Measurements from ENCODE around the gene KCTD21. TPM values are rescaled to one million over a fixed set of nuclear protein-coding genes. Genes with fewer than 3 reads are reported as not detected.
"Not testable (repeated sequence)": the region's sequence is repeated elsewhere in the genome, so short reads cannot be mapped to it uniquely, and the experiment has no call there.

The KCTD21 gene
- total RNA-seq, 4 donors from 2014 or later, result 9.6 to 21.5 (median 13.7) TPM

DNA sequence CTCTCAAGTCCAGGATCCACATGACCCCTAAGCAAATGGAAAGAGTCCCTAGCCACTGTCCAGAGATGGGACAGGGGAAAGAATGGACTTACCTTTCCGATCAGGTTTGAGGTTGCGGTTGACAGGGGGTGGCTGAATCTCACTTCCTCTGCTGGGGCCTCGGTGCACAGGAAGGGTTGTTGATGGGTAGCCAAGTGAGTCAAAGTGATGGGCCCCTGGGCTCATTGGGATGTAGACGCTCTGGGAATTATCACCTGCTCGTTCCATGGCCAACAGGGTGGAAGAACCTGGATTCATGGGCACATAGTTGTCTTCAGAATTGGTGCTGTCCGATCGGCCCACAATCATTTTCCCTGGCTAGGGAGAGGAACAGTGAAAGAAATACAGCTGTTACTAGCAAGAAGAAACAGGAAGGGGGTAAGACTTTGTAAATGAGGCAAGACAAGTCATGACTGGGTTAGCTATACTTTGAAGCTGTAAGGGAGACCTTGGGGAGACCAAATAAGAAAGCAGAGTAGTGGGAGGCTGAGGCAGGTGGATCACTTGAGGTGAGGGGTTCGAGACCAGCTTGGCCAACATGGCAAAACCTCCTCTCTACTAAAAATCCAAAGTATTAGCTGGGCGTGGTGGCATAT is 35.0 kb upstream of the KCTD21 start:
- DNase-seq (ENCODE audit: low spot score) (no peak), ATAC-seq (ENCODE audit: low FRiP score) (no peak)
- TF ChIP-seq, protein P1, sequence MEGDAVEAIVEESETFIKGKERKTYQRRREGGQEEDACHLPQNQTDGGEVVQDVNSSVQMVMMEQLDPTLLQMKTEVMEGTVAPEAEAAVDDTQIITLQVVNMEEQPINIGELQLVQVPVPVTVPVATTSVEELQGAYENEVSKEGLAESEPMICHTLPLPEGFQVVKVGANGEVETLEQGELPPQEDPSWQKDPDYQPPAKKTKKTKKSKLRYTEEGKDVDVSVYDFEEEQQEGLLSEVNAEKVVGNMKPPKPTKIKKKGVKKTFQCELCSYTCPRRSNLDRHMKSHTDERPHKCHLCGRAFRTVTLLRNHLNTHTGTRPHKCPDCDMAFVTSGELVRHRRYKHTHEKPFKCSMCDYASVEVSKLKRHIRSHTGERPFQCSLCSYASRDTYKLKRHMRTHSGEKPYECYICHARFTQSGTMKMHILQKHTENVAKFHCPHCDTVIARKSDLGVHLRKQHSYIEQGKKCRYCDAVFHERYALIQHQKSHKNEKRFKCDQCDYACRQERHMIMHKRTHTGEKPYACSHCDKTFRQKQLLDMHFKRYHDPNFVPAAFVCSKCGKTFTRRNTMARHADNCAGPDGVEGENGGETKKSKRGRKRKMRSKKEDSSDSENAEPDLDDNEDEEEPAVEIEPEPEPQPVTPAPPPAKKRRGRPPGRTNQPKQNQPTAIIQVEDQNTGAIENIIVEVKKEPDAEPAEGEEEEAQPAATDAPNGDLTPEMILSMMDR (IDR thresholded peaks at IDR 0.05), result no peak

DNA sequence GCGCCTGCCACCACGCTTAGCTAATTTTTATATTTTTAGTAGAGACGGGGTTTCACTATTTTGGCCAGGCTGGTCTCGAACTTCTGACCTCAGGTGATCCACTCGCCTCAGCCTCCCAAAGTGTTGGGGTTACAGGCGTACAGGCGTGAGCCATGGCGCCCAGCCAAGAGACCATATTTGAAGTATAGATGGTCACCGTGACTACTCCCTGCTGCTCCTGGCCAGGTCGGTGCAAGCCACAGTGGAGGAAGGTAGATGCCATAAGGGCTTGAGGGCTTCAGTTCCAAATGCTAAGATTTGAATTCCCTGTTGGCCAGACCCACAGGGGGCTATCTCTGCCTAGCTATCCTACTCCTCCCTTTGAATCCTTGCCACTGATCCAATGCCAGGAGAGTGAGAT is 34.3 kb upstream of the KCTD21 start:
- ATAC-seq (ENCODE audit: low FRiP score); DNase-seq (ENCODE audit: low spot score): not testable (repeated sequence)

DNA sequence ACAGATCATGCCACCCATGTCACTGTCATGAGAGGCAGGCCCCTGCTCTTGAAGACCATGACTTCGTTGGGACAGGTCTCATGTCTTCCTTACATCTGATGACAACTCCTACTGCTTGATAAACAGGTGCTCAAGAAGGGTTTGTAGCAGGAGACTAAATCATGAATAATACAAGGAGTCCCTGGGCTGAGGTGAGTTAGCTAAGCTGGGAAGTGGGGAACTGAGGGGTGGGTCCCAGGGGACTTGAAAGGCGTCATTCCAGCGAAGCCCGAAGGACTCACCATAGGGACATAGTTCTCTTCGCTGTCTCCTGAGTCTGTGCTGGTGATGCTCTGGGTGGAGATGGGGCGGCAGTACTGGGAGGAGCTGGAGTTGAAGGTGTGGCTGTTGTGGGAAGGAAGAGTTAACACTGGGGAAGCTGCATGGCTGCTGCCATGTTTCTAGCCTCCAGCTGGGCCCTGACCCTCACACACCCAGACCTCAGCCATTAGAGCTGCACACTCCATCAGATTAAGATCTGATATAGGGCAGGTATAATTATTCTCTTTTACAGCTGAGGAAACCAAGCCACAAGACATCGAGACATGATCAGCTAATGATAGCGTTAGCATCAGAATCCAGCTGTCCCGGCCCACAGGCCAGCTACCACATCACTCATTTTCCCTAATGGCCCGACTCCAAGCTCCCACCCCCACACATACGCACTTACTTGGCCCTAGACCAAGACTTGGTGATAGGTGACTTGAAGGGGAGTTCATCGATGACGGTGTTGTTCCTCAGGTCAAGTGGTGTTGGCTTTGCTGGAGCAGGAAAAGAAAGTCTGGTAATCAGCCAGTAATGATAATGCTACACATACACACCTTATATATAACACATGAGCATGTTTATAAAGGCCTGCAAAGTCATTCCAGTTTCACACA is 33.2 kb upstream of the KCTD21 start:
- ATAC-seq (ENCODE audit: low FRiP score), result no peak
- TF ChIP-seq, protein P1 (IDR thresholded peaks at IDR 0.05), result no peak
- DNase-seq (ENCODE audit: low spot score), result no peak

DNA sequence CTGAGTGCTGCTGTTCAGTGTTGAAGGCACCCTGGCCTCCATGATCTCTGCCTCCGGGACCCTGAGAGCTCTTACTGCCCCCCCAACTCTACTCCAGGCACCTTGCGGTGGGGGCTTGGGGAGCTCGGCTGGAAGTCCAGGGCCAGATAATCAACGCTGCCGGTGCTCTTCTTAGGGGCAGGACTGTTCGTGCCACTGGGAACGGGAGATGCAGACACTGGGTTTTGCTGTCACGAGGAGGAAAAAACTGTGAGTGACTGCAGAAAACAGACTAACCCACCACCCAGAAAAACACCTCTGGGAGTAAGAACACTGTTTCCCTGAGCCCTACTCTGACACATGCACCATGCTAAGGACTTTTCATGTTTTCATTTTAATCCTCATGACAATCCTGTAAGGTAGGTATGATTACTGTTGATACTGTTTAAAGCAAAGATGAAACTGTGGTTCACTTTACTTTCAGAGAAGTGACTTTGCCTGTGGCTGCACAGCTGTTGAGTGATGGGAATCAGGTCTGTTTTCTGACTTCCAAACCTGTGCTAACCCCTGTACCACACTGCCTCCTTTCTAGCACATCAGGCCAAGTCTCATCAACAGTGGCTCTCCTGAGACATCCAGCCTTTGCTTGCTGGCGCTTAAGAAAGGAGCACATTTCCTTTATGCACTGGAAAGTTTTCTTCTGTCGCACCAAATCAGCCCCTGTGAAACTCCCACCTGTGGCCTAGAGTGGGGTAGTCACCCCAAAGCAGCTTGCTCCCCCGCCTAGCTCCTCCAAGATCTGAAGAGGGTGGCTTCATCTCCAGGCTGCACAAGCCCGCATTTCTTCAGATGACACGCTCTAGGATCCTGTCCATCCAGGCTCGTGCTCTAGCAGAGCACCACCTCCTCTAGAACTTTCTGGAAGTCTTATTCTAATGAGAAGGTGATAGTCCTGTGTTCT is 32.1 kb upstream of the KCTD21 start:
- DNase-seq (ENCODE audit: low spot score) (no peak), ATAC-seq (ENCODE audit: low FRiP score) (no peak)
- TF ChIP-seq, protein P1 (IDR thresholded peaks at IDR 0.05), result no peak

DNA sequence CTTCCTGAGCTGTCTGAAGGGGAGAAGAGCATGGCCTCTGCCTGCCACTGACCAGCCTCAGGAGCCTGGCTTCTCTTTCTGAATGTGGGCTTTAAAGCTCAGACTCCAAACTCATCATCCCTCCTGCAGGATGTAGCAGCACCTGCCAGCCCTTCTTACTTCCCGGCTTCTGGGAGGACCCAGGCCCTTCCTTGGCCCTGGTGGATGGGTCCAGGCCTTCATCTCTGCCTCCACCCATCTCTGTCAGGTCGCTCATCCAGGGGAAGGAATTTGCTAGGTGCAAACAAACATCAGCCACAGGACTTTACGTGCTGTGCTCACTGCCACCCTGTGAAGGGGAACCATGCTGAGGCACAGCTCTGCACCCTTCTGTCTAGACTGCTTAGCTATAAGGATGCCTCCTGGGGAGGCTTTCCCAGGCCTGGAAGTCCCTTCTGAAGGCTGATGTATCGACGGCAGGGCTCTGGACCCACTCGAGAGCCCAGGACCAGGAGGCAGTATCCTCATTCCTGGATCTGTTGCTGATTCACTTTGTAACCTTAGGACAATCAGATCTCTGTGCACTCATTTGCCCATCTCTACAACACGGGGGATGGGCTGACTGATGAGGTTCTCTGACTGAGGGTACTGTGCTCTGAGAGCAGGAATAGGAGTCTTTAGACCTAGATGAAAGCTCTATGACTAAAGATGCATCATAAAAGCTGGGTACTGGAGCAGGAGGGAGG is 31.2 kb upstream of the KCTD21 start:
- DNase-seq (ENCODE audit: low spot score), result no peak
- TF ChIP-seq, protein P1 (IDR thresholded peaks at IDR 0.05), result no peak
- ATAC-seq (ENCODE audit: low FRiP score), result no peak

DNA sequence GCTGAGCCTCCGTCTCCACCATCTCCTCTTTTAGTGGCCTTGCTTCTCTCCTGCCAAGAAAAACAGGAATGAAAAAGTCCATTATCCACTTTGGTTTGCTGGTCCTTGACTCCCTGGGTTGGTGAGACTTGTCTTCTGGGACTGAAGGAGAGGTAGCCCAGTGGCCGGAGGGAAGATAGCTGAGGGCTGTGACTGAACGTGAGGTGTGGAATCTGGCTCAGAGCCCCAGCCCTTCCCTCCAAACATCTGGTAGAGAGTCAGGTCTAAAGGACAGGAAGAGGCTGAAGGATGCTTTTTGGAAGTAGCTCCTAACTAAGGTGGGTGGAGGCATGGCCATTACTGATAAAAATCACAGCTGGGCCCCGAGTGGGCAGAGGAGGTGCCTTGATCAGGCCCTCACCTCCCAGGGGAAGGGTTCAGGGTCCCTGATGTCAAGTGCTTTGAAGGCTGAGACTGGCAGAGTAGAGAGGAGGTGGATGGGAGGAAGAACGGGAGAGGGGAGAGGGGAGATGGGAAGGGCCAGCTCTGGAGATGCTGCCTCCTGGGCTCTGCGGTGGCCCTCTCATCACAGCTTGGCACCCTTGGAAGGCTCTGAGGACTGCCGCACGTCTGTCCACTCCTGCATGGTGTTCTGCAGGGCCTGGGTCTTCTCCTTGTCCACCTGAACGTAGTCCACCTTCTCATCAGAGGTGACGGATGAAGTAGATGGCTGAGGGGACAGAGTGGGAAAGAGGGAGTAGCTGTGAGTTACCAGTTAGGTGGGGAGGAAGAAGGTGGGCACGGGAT is 30.5 kb upstream of the KCTD21 start:
- DNase-seq (ENCODE audit: low spot score) (no peak), ATAC-seq (ENCODE audit: low FRiP score) (no peak)
- TF ChIP-seq, protein P1 (IDR thresholded peaks at IDR 0.05), result no peak
